Keratinocyte (primary cell): ENCODE data around the gene BRD3OS. TPM values are rescaled to one million over a fixed set of nuclear protein-coding genes. Genes with fewer than 3 reads are reported as not detected.

Experiments used
- DNase-seq: peaks from one replicate; pipeline ENCODE4 v3.0.0-alpha.2; 2011; ENCODE audit warnings: low read depth, missing footprints, low spot score
- FAIRE-seq: peaks from 2 replicates; lab custom pipeline; 2011; peaks lifted over from hg19 to GRCh38; lab: Jason Lieb, UNC
- H2AFZ ChIP-seq: 2 replicates; pipeline ENCODE4 v1.6.0; 2012; ENCODE audit warnings: low read length, control low read depth, inconsistent platforms; ENCODE audit not compliant: control insufficient read depth
- H3K27ac ChIP-seq: 2 replicates; pipeline ENCODE4 v1.5.1; 2011; ENCODE audit warnings: low read length; ENCODE audit not compliant: control insufficient read depth, insufficient read depth
- H3K27me3 ChIP-seq: 3 replicates; pipeline ENCODE4 v1.6.0; 2011; ENCODE audit warnings: low read length; ENCODE audit not compliant: control insufficient read depth, insufficient read depth; ENCODE audit errors: extremely low read depth
- H3K36me3 ChIP-seq, 2 experiments: 2 replicates in 1 of 2; 3 replicates in 1 of 2; pipeline ENCODE4 v1.5.1; 2011; ENCODE audit warnings: low read length in 2 of 2, mild to moderate bottlenecking in 1 of 2; ENCODE audit not compliant: control insufficient read depth in 2 of 2, insufficient read depth in 2 of 2; ENCODE audit errors: extremely low read depth in 1 of 2
- H3K4me1 ChIP-seq: 3 replicates; pipeline ENCODE4 v1.5.1; 2011; ENCODE audit warnings: low read length; ENCODE audit not compliant: control insufficient read depth, insufficient read depth; ENCODE audit errors: extremely low read depth
- H3K4me2 ChIP-seq: 3 replicates; pipeline ENCODE4 v1.6.0; 2011; ENCODE audit warnings: low read depth, low read length; ENCODE audit not compliant: control insufficient read depth, insufficient read depth; ENCODE audit errors: extremely low read depth
- H3K4me3 ChIP-seq, 3 experiments: fragments of 200-600 bp in 1 of 3; sonication (generic) in 1 of 3; 2 replicates in 2 of 3; 3 replicates in 1 of 3; pipeline ENCODE4 v1.5.1; 2011 to 2016; ENCODE audit warnings: low read length in 3 of 3, mild to moderate bottlenecking in 3 of 3, control low read depth in 2 of 3, inconsistent platforms in 1 of 3, low read depth in 1 of 3, mixed read lengths in 1 of 3, mixed run types in 1 of 3, moderate library complexity in 1 of 3; ENCODE audit not compliant: control insufficient read depth in 2 of 3, insufficient read depth in 2 of 3; ENCODE audit errors: extremely low read depth in 1 of 3
- H3K79me2 ChIP-seq: 2 replicates; pipeline ENCODE4 v1.6.0; 2012; ENCODE audit warnings: low read length; ENCODE audit not compliant: control insufficient read depth, insufficient read depth
- H3K9ac ChIP-seq: 3 replicates; pipeline ENCODE4 v1.6.0; 2011; ENCODE audit warnings: low read length; ENCODE audit not compliant: control insufficient read depth, insufficient read depth; ENCODE audit errors: extremely low read depth
- H3K9me1 ChIP-seq: 3 replicates; pipeline ENCODE4 v1.6.0; 2011; ENCODE audit warnings: low read length; ENCODE audit not compliant: control insufficient read depth, insufficient read depth; ENCODE audit errors: extremely low read depth
- H3K9me3 ChIP-seq: 2 replicates; pipeline ENCODE4 v1.5.1; 2012; ENCODE audit warnings: low read depth, low read length; ENCODE audit not compliant: control insufficient read depth
- H4K20me1 ChIP-seq: 3 replicates; pipeline ENCODE4 v1.6.0; 2011; ENCODE audit warnings: low read length; ENCODE audit not compliant: control insufficient read depth, insufficient read depth; ENCODE audit errors: extremely low read depth
- CTCF ChIP-seq, 3 experiments: IDR thresholded peaks in 1 of 3; conservative IDR thresholded peaks in 1 of 3; optimal IDR thresholded peaks in 1 of 3; 2 replicates in 2 of 3; 3 replicates in 1 of 3; pipeline versions ENCODE3 to v1.5.1; 2011; ENCODE audit warnings: low read length in 3 of 3, mild to moderate bottlenecking in 3 of 3, moderate library complexity in 2 of 3, control low read depth in 1 of 3, inconsistent platforms in 1 of 3; ENCODE audit not compliant: insufficient read depth in 2 of 3; ENCODE audit errors: extremely low read depth in 1 of 3
- EZH2 ChIP-seq: IDR thresholded peaks from one replicate; pipeline ENCODE4 v1.6.1; 2012; ENCODE audit warnings: inconsistent platforms, mild to moderate bottlenecking, low read length, moderate library complexity
- dilution Hi-C: fragments of 300-500 bp; cut with MboI; formaldehyde crosslinking; loops from one replicate; pipeline ENCODE4 v1.7.0; 2020; ENCODE audit warnings: low sequenced_read_pairs; ENCODE audit not compliant: extremely low pct_ligation_motif_present
- polyA plus RNA-seq, 5 experiments: library from polyadenylated mRNA; depleted of rRNA in 3 of 5; stranded (reverse) in 3 of 5; stranded (forward) in 1 of 5; unstranded in 1 of 5; fragments of >200 nt; gene quantifications; 1 replicate in 1 of 5; 2 replicates in 3 of 5; 3 replicates in 1 of 5; pipeline versions ENCODE4 v1.2.1 to v1.2.3, GENCODE V29; 2011 to 2012; ENCODE audit warnings: missing spikeins in 2 of 5, low read depth in 1 of 5, low replicate concordance in 1 of 5

BRD3OS gene
- polyA plus RNA-seq, 1 donor (not counting 4 experiments of a cell fraction or from before 2014, with no cell fraction given), result 8.5 TPM

GRCh38 chr9:134050726-134051125 is 25.4 kb downstream of the BRD3OS start:
- TF ChIP-seq EZH2, result no peak
- no peak for TF ChIP-seq CTCF (optimal IDR thresholded peaks at IDR 0.05 in 1 of 3, IDR thresholded peaks at IDR 0.05 in 1 of 3, conservative IDR thresholded peaks at IDR 0.05 in 1 of 3; ENCODE audit: extremely low read depth in 1 of 3, insufficient read depth in 2 of 3, low read length in 3 of 3)
- Histone ChIP-seq H3K27me3 (no peaks in the 10 kb centered on the region), H3K4me1 (peaks cover 9% of the 10 kb centered on the region), H3K9me3 (no peaks in the 10 kb centered on the region), H3K4me2 (no peak overlapping the region), H2AFZ (no peak overlapping the region), H3K27ac (no peak overlapping the region), H3K36me3 (peaks cover 11 to 13% of the 10 kb centered on the region in 2 experiments), H3K79me2 (peaks cover 16% of the 10 kb centered on the region), H3K4me3 (no peak overlapping the region), H4K20me1 (peaks cover 6% of the 10 kb centered on the region), H3K9me1 (no peaks in the 10 kb centered on the region), H3K9ac (no peak overlapping the region)
- dilution Hi-C loops, result no loop called here
- DNase-seq (no peak), FAIRE-seq (no peak)

GRCh38 chr9:134051319-134051718 is 26.0 kb downstream of the BRD3OS start:
- no peak overlapping the region for H2AFZ ChIP-seq
- no peak overlapping the region for H3K4me3 ChIP-seq
- TF ChIP-seq CTCF (optimal IDR thresholded peaks at IDR 0.05 in 1 of 3, IDR thresholded peaks at IDR 0.05 in 1 of 3, conservative IDR thresholded peaks at IDR 0.05 in 1 of 3; ENCODE audit: extremely low read depth in 1 of 3, insufficient read depth in 2 of 3, low read length in 3 of 3) (no peak), EZH2 (no peak)
- no peaks in the 10 kb centered on the region for H3K27me3 ChIP-seq
- H3K4me1 ChIP-seq, result peaks cover 15% of the 10 kb centered on the region
- H3K79me2 ChIP-seq, result peaks cover 16% of the 10 kb centered on the region
- H3K36me3 ChIP-seq, result peaks cover 11 to 13% of the 10 kb centered on the region in 2 experiments
- no peaks in the 10 kb centered on the region for H3K9me1 ChIP-seq
- no peaks in the 10 kb centered on the region for H3K9me3 ChIP-seq
- dilution Hi-C loops, result no loop called here
- no peak for FAIRE-seq
- H3K9ac ChIP-seq, result no peak overlapping the region
- H3K27ac ChIP-seq, result no peak overlapping the region
- no peak for DNase-seq
- H4K20me1 ChIP-seq, result peaks cover 6% of the 10 kb centered on the region
- no peak overlapping the region for H3K4me2 ChIP-seq
